Hepatocyte (in vitro differentiated cells): ENCODE data around the gene MARK1. TPM values are rescaled to one million over a fixed set of nuclear protein-coding genes. Genes with fewer than 3 reads are reported as not detected.
"Not testable (repeated sequence)": the region's sequence is repeated elsewhere in the genome, so short reads cannot be mapped to it uniquely, and the experiment has no call there.

Source experiments
- DNase-seq: peaks from one replicate; pipeline ENCODE4 v3.0.0-alpha.2; 2016; ENCODE audit warnings: low spot score
- H2AFZ ChIP-seq: fragments of 200-600 bp; sonication (generic); 2 replicates; pipeline ENCODE4 v1.6.0; 2016; ENCODE audit warnings: antibody characterized with exemption, mild to moderate bottlenecking
- H3K27ac ChIP-seq: fragments of 200-600 bp; sonication (generic); 2 replicates; pipeline ENCODE4 v1.5.1; 2016; ENCODE audit warnings: mild to moderate bottlenecking
- H3K27me3 ChIP-seq: fragments of 200-600 bp; sonication (generic); 2 replicates; pipeline ENCODE4 v1.6.1; 2016
- H3K36me3 ChIP-seq: fragments of 200-600 bp; sonication (generic); replicated peaks from 2 replicates; pipeline ENCODE4 v1.5.1; 2016; ENCODE audit warnings: low read depth; ENCODE audit not compliant: insufficient read depth
- H3K4me1 ChIP-seq: fragments of 200-600 bp; sonication (generic); 2 replicates; pipeline ENCODE4 v1.5.1; 2016; ENCODE audit warnings: mild to moderate bottlenecking, moderate library complexity; ENCODE audit not compliant: insufficient read depth
- H3K4me2 ChIP-seq: fragments of 200-600 bp; sonication (generic); 2 replicates; pipeline ENCODE4 v1.6.0; 2016
- H3K4me3 ChIP-seq: fragments of 200-600 bp; sonication (generic); 2 replicates; pipeline ENCODE4 v1.5.1; 2016; ENCODE audit warnings: mild to moderate bottlenecking
- H3K79me2 ChIP-seq: fragments of 200-600 bp; sonication (generic); 2 replicates; pipeline ENCODE4 v1.6.0; 2017; ENCODE audit warnings: mild to moderate bottlenecking
- H3K9me2 ChIP-seq: fragments of 200-600 bp; sonication (generic); replicated peaks from 2 replicates; pipeline ENCODE4 v1.6.0; 2017; ENCODE audit warnings: mild to moderate bottlenecking; ENCODE audit not compliant: insufficient read depth
- H3K9me3 ChIP-seq: fragments of 200-600 bp; sonication (generic); 2 replicates; pipeline ENCODE4 v1.5.1; 2016; ENCODE audit warnings: low read depth, mild to moderate bottlenecking
- H4K20me1 ChIP-seq: fragments of 200-600 bp; sonication (generic); 2 replicates; pipeline ENCODE4 v1.6.0; 2016; ENCODE audit warnings: mild to moderate bottlenecking; ENCODE audit not compliant: insufficient read depth, poor library complexity, severe bottlenecking
- EZH2 ChIP-seq: fragments of 200-600 bp; sonication (generic); IDR thresholded peaks from 2 replicates; pipeline ENCODE4 v1.6.1; 2016; ENCODE audit warnings: antibody characterized with exemption, mild to moderate bottlenecking, borderline replicate concordance
- EZH2phosphoT487 ChIP-seq: fragments of 200-600 bp; sonication (generic); IDR thresholded peaks from one replicate; pipeline ENCODE4 v1.6.1; 2018; ENCODE audit warnings: antibody characterized with exemption, mild to moderate bottlenecking, low read depth, moderate library complexity; ENCODE audit not compliant: unreplicated experiment, severe bottlenecking
- WGBS: methylation state at CpG from one replicate; pipeline ENCODE4 v1.1.6; 2016; ENCODE audit warnings: low lambda C conversion rate; ENCODE audit errors: missing lambda C conversion rate; 5-methylcytosine and 5-hydroxymethylcytosine counted together
- polyA plus RNA-seq: library from polyadenylated mRNA; unstranded; fragments of >200 nt; fragmentation: Nextera tagmentation; extraction: Ambion mirVana; gene quantifications from 2 replicates; pipeline ENCODE4 v1.2.1, GENCODE V29; 2016
- total RNA-seq: library from RNA; depleted of rRNA; stranded (reverse); fragments of >200 nt; gene quantifications from 2 replicates; pipeline ENCODE4 v1.2.3, GENCODE V29; 2014
- TF ChIP-seq, protein P1 (sequence below): fragments of 200-600 bp; sonication (generic); IDR thresholded peaks from 2 replicates; pipeline ENCODE4 v1.5.1; 2016; ENCODE audit warnings: antibody characterized with exemption, mild to moderate bottlenecking; ENCODE audit not compliant: poor library complexity

The MARK1 gene
- total and polyA plus RNA-seq, 2 experiments from 2014 or later: 1.9 to 7.1 TPM

DNA sequence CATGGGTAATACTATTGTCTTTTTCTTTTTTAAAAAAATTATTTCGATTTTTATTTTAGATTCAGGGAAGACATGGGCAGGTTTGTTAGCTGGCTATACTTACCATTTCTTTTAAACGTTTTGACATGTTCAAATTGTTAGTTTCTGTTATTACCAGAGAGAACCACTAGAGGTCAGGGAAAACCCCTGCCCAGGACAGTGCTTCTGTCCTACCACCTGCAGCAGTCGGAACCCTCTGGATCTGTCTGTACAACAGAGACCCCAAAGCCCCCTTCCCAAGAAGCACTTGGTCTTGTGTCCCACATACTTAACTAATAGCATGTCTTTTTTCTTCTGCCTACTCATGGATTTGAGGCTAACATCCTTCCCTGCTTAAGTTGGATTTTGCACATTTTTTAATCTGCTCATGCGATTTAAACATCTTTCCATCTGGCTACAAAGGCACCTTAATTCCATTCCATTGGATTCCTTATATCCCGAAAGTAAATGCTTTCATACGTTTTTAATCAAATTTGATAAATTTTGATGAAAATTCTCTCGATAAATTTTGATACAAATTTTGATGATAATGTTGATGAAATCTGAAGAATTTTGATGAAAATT lies 152.2 kb downstream of the MARK1 start:
- no peaks in the 10 kb centered on the region for H3K36me3 ChIP-seq
- no peaks in the 10 kb centered on the region for H3K4me1 ChIP-seq
- H3K4me3 ChIP-seq: no peak overlapping the region
- no peak overlapping the region for H2AFZ ChIP-seq
- TF ChIP-seq, protein P1, sequence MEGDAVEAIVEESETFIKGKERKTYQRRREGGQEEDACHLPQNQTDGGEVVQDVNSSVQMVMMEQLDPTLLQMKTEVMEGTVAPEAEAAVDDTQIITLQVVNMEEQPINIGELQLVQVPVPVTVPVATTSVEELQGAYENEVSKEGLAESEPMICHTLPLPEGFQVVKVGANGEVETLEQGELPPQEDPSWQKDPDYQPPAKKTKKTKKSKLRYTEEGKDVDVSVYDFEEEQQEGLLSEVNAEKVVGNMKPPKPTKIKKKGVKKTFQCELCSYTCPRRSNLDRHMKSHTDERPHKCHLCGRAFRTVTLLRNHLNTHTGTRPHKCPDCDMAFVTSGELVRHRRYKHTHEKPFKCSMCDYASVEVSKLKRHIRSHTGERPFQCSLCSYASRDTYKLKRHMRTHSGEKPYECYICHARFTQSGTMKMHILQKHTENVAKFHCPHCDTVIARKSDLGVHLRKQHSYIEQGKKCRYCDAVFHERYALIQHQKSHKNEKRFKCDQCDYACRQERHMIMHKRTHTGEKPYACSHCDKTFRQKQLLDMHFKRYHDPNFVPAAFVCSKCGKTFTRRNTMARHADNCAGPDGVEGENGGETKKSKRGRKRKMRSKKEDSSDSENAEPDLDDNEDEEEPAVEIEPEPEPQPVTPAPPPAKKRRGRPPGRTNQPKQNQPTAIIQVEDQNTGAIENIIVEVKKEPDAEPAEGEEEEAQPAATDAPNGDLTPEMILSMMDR: peak; percentile 64
- TF ChIP-seq EZH2phosphoT487: no peak
- no peak for TF ChIP-seq EZH2
- H3K79me2 ChIP-seq: no peaks in the 10 kb centered on the region
- H3K9me2 ChIP-seq: no peaks in the 10 kb centered on the region
- no peaks in the 10 kb centered on the region for H3K9me3 ChIP-seq
- H4K20me1 ChIP-seq: no peaks in the 10 kb centered on the region
- WGBS: 30% methylated on average over 7 of the region's 7 CpGs
- no peaks in the 10 kb centered on the region for H3K27me3 ChIP-seq
- no peak overlapping the region for H3K27ac ChIP-seq
- DNase-seq: peak; percentile 61
- H3K4me2 ChIP-seq: no peak overlapping the region

DNA sequence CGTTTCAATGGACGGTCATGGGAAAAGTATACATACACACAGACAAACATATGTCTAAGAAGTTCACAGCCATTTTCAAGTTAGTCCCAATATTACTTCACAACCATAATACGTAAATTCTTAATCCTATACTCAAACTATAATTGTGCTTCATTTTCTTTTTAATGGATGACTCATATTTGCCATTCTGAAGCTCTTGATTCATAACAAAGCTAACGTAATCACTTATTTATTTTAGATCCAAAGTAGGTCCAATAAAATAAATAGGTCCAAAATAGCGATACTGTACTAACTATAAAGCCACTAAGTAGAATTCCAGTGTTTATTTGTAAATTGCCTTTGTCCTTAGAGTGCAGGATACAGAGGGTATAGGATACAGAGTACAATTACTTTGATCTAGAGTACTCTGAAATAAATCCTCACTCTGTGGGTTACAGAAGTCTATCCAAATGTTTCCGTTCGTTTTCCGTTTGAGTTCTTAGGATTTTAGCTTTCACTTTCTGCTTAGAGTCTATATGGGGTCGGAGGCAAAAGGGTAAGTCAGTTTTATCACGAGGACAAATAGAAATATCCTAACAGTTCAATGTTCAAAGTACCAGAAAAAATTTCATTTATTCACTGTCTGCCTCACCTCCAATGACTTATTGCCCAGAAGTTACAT lies 153.4 kb downstream of the MARK1 start:
- no peak overlapping the region for H2AFZ ChIP-seq
- TF ChIP-seq EZH2phosphoT487: no peak
- TF ChIP-seq, protein P1: no peak
- no peak for TF ChIP-seq EZH2
- peak overlapping the region; percentile 1 for H3K4me2 ChIP-seq
- no peaks in the 10 kb centered on the region for H4K20me1 ChIP-seq
- no peaks in the 10 kb centered on the region for H3K9me2 ChIP-seq
- H3K4me3 ChIP-seq: no peak overlapping the region
- no peak overlapping the region for H3K27ac ChIP-seq
- 77% methylated on average over 10 of the region's 10 CpGs for WGBS
- no peaks in the 10 kb centered on the region for H3K4me1 ChIP-seq
- no peaks in the 10 kb centered on the region for H3K27me3 ChIP-seq
- DNase-seq: no peak
- no peaks in the 10 kb centered on the region for H3K79me2 ChIP-seq
- no peaks in the 10 kb centered on the region for H3K9me3 ChIP-seq
- no peaks in the 10 kb centered on the region for H3K36me3 ChIP-seq

DNA sequence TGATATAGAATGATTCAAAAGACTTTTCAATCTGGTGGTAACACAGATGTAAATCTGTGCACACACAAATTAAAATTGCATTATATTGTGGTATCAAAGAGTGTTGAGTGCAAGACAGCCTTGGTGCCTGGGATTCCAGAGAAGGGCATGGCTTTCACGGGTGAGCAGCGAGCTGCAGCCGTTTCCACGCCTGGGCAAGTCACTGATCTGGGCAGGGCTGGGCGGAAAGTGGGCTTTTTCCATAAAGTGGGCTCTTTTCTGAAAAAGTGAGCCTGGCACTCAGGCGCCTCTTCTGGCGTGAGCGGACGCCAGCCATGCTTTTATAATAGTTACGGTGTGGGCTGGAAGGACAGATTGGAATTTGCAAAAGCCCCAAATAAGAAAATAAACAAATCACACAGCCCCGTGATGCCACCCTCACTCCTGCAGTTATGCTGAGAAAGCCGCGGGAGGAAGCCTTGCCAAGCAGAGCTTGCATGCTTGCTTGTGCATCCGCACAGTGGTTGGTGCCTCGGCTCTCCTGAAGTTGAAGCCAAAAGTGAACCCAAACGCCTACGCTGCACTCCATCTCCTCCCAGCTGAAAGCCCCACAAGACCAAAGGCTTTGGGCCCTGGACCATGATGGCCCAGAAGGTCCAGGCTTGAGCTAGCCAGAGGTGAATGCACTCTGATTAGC lies 155.1 kb downstream of the MARK1 start:
- TF ChIP-seq EZH2phosphoT487 (no peak), EZH2 (no peak)
- TF ChIP-seq, protein P1: no peak
- H3K27ac ChIP-seq: no peak overlapping the region
- no peak overlapping the region for H3K4me2 ChIP-seq
- H3K9me3 ChIP-seq: no peaks in the 10 kb centered on the region
- H2AFZ ChIP-seq: no peak overlapping the region
- no peak overlapping the region for H3K4me3 ChIP-seq
- no peaks in the 10 kb centered on the region for H3K79me2 ChIP-seq
- 90% methylated on average over 17 of the region's 17 CpGs for WGBS
- no peaks in the 10 kb centered on the region for H3K9me2 ChIP-seq
- no peaks in the 10 kb centered on the region for H3K4me1 ChIP-seq
- no peaks in the 10 kb centered on the region for H4K20me1 ChIP-seq
- H3K27me3 ChIP-seq: no peaks in the 10 kb centered on the region
- no peaks in the 10 kb centered on the region for H3K36me3 ChIP-seq
- DNase-seq: no peak

DNA sequence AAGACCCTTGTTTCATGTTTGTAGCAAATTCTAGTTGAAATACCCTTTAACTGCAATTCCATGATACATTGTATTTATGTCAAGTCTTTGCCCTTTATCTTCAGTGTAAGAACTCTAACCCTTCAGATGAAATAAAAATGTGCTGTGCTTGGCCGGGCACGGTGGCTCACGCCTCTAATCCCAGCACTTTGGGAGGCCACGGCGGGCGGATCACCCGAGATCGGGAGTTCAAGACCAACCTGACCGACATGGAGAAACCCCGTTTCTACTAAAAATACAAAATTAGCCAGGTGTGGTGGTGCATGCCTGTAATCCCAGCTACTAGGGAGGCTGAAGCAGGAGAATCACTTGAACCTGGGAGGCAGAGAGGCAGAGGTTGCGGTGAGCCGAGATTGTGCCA lies 155.8 kb downstream of the MARK1 start:
- not testable (repeated sequence) for H3K9me2 ChIP-seq, H3K27me3 ChIP-seq, DNase-seq, H3K36me3 ChIP-seq, H2AFZ ChIP-seq, H3K9me3 ChIP-seq, H3K4me1 ChIP-seq, H3K4me3 ChIP-seq, H4K20me1 ChIP-seq, H3K4me2 ChIP-seq, H3K27ac ChIP-seq, H3K79me2 ChIP-seq
- WGBS: 94% methylated on average over 12 of the region's 12 CpGs
